M059J (cell line): ENCODE results near the gene IGSF5. TPM values are rescaled to one million over a fixed set of nuclear protein-coding genes. Genes with fewer than 3 reads are reported as not detected.
"Not testable (repeated sequence)": the region's sequence is repeated elsewhere in the genome, so short reads cannot be mapped to it uniquely, and the experiment has no call there.

ENCODE experiments used
- DNase-seq: peaks from one replicate; pipeline ENCODE4 v3.0.0-alpha.2; 2012; ENCODE audit warnings: low read depth
- total RNA-seq: library from RNA; depleted of rRNA; stranded (reverse); fragments of >200 nt; shearing (Covaris generic); gene quantifications from 2 replicates; pipeline ENCODE4 v1.2.3, GENCODE V29; 2014

The IGSF5 gene
- total RNA-seq, 1 experiment from 2014 or later, result not detected

GRCh38 chr21:39738566-39738965, 6.4 kb upstream of the IGSF5 start:
- DNase-seq, result no peak

GRCh38 chr21:39739531-39739930, 5.5 kb upstream of the IGSF5 start:
- not testable (repeated sequence) for DNase-seq

GRCh38 chr21:39742561-39742960, 2.4 kb upstream of the IGSF5 start:
- not testable (repeated sequence) for DNase-seq

- DNase-seq, result not testable (repeated sequence)
Measured at GRCh38 chr21:39745332-39745731, 349 bp downstream of the IGSF5 start.

GRCh38 chr21:39750670-39751069, 5.7 kb downstream of the IGSF5 start:
- DNase-seq, result no peak

GRCh38 chr21:39754811-39755210, 9.8 kb downstream of the IGSF5 start:
- DNase-seq, result no peak

- no peak for DNase-seq
Measured at GRCh38 chr21:39756285-39756684, 11.3 kb downstream of the IGSF5 start.

GRCh38 chr21:39763272-39763970, 18.4 kb downstream of the IGSF5 start:
- DNase-seq, result peak; percentile 65

- DNase-seq, result no peak
Measured at GRCh38 chr21:39774227-39774626, 29.2 kb downstream of the IGSF5 start.

GRCh38 chr21:39775816-39776215, 30.8 kb downstream of the IGSF5 start:
- peak; percentile 17 for DNase-seq

- DNase-seq, result peak; percentile 36
Measured at GRCh38 chr21:39776589-39776988, 31.6 kb downstream of the IGSF5 start.

GRCh38 chr21:39781331-39781730, 36.3 kb downstream of the IGSF5 start:
- DNase-seq, result no peak

- peak; percentile 93 for DNase-seq
Measured at GRCh38 chr21:39788383-39788782, 43.4 kb downstream of the IGSF5 start.

GRCh38 chr21:39796466-39796865, 51.5 kb downstream of the IGSF5 start:
- DNase-seq, result no peak

GRCh38 chr21:39799178-39799577, 54.2 kb downstream of the IGSF5 start:
- no peak for DNase-seq

GRCh38 chr21:39800311-39800710, 55.3 kb downstream of the IGSF5 start:
- no peak for DNase-seq

- DNase-seq, result no peak
Measured at GRCh38 chr21:39802217-39802616, 57.2 kb downstream of the IGSF5 start.

- no peak for DNase-seq
Measured at GRCh38 chr21:39803393-39803792, 58.4 kb downstream of the IGSF5 start.

GRCh38 chr21:39804240-39804639, 59.3 kb downstream of the IGSF5 start:
- no peak for DNase-seq

- no peak for DNase-seq
Measured at GRCh38 chr21:39805983-39806382, 61.0 kb downstream of the IGSF5 start.

GRCh38 chr21:39807738-39808137, 62.8 kb downstream of the IGSF5 start:
- no peak for DNase-seq

- DNase-seq, result no peak
Measured at GRCh38 chr21:39809936-39810335, 65.0 kb downstream of the IGSF5 start.

GRCh38 chr21:39812983-39813382, 68.0 kb downstream of the IGSF5 start:
- DNase-seq, result no peak

- DNase-seq, result no peak
Measured at GRCh38 chr21:39818557-39818956, 73.6 kb downstream of the IGSF5 start.
